Karpas-422 (cell line): Measurements from ENCODE around the gene STK38L. TPM values are rescaled to one million over a fixed set of nuclear protein-coding genes. Genes with fewer than 3 reads are reported as not detected.

Source experiments
- DNase-seq: peaks from one replicate; pipeline ENCODE4 v3.0.0-alpha.2; 2015
- H2AFZ ChIP-seq: fragments of 200-600 bp; sonication (generic); 2 replicates; pipeline ENCODE4 v1.6.1; 2014; ENCODE audit warnings: antibody characterized with exemption, low read length, mixed read lengths
- H3K27ac ChIP-seq: fragments of 200-600 bp; sonication (generic); 2 replicates; pipeline ENCODE4 v1.5.1; 2014; ENCODE audit warnings: mild to moderate bottlenecking, low read length, moderate library complexity
- H3K27me3 ChIP-seq: fragments of 200-600 bp; sonication (generic); 2 replicates; pipeline ENCODE4 v1.6.1; 2014; ENCODE audit warnings: low read length, mixed read lengths
- H3K36me3 ChIP-seq: fragments of 200-600 bp; sonication (generic); 2 replicates; pipeline ENCODE4 v1.6.1; 2014; ENCODE audit warnings: low read length, mixed read lengths; ENCODE audit not compliant: insufficient read depth
- H3K4me1 ChIP-seq: fragments of 200-600 bp; sonication (generic); 2 replicates; pipeline ENCODE4 v1.6.1; 2014; ENCODE audit warnings: mild to moderate bottlenecking, low read length, mixed read lengths
- H3K4me2 ChIP-seq: fragments of 200-600 bp; sonication (generic); 2 replicates; pipeline ENCODE4 v1.6.1; 2014; ENCODE audit warnings: low read length, low read depth, mild to moderate bottlenecking; ENCODE audit not compliant: poor library complexity, severe bottlenecking
- H3K4me3 ChIP-seq: fragments of 200-600 bp; sonication (generic); 2 replicates; pipeline ENCODE4 v1.5.1; 2014; ENCODE audit warnings: mild to moderate bottlenecking, antibody characterized with exemption, low read length, mixed read lengths
- H3K79me2 ChIP-seq: fragments of 200-600 bp; sonication (generic); 2 replicates; pipeline ENCODE4 v1.6.1; 2014; ENCODE audit warnings: mild to moderate bottlenecking, low read length, mixed read lengths
- H3K9ac ChIP-seq: fragments of 200-600 bp; sonication (generic); 2 replicates; pipeline ENCODE4 v1.6.0; 2014; ENCODE audit warnings: low read length
- H3K9me2 ChIP-seq: fragments of 200-600 bp; sonication (generic), shearing (Covaris generic); replicated peaks from 2 replicates; pipeline ENCODE4 v1.6.0; 2014; ENCODE audit warnings: mild to moderate bottlenecking, low read length, moderate library complexity; ENCODE audit not compliant: insufficient read depth
- H3K9me3 ChIP-seq: fragments of 300-700, 200-600 bp; sonication (generic); 2 replicates; pipeline ENCODE4 v1.6.1; 2014; ENCODE audit warnings: low read length, mixed read lengths
- H4K20me1 ChIP-seq: fragments of 200-600 bp; sonication (generic); 2 replicates; pipeline ENCODE4 v1.6.1; 2014; ENCODE audit warnings: mild to moderate bottlenecking, antibody characterized with exemption, low read length, low read depth; ENCODE audit not compliant: insufficient read depth
- total RNA-seq: library from RNA; depleted of rRNA; stranded (reverse); fragments of >200 nt; shearing (Covaris generic); gene quantifications from 2 replicates; pipeline ENCODE4 v1.2.3, GENCODE V29; 2014; ENCODE audit warnings: low replicate concordance

Gene STK38L
- total RNA-seq, 1 experiment from 2014 or later, result 5.1 TPM

DNA sequence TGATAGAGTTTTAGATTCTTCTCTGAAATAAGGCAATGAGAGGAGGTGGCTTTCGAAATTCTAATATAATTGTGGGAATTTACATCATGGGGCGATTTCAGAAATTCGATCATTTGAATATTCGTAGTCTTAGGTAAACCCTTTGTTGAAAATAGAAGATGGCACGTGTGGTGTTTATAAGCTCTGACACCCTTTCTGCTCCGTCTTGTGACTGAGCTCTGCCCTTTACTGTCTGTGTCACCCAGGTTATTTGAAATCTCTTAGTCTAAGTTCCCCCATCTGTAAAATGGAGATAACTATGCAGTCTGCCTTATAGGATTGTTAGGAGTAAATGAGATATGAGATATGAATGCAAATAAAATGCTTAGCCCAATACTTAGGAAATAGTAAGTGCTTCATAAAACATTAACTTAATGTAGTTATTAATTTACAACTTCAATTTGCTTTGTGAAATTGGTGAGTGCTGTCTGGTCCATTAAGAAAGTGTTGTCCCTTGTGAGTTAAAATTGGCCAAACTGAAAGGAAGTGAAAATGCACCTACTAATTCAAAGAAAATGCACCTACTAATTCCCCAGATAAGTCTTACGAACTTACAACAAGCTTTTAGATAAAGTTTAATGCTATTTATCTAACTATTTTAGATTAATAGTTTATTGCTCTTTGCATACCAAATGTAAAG is 90.1 kb downstream of the STK38L start:
- Histone ChIP-seq H4K20me1 (no peaks in the 10 kb centered on the region), H3K9me2 (no peaks in the 10 kb centered on the region), H3K9ac (no peak overlapping the region), H3K4me2 (peak overlapping the region; percentile 55), H3K4me3 (no peak overlapping the region), H3K36me3 (no peaks in the 10 kb centered on the region), H3K9me3 (no peaks in the 10 kb centered on the region), H3K79me2 (no peaks in the 10 kb centered on the region), H3K4me1 (peaks cover 8% of the 10 kb centered on the region; the same call in 1 of the 2 replicates), H2AFZ (no peak overlapping the region), H3K27ac (no peak overlapping the region), H3K27me3 (no peaks in the 10 kb centered on the region)
- DNase-seq, result no peak

GRCh38 chr12:27334721-27335082 is 90.6 kb downstream of the STK38L start:
- H3K4me1 ChIP-seq, result peaks cover 8% of the 10 kb centered on the region; the same call in 1 of the 2 replicates
- no peak overlapping the region for H2AFZ ChIP-seq
- no peak overlapping the region for H3K4me3 ChIP-seq
- H3K36me3 ChIP-seq, result no peaks in the 10 kb centered on the region
- H3K27me3 ChIP-seq, result no peaks in the 10 kb centered on the region
- no peak overlapping the region for H3K27ac ChIP-seq
- no peaks in the 10 kb centered on the region for H3K79me2 ChIP-seq
- no peaks in the 10 kb centered on the region for H4K20me1 ChIP-seq
- DNase-seq, result no peak
- H3K9me2 ChIP-seq, result no peaks in the 10 kb centered on the region
- H3K9ac ChIP-seq, result no peak overlapping the region
- no peaks in the 10 kb centered on the region for H3K9me3 ChIP-seq
- H3K4me2 ChIP-seq, result no peak overlapping the region

DNA sequence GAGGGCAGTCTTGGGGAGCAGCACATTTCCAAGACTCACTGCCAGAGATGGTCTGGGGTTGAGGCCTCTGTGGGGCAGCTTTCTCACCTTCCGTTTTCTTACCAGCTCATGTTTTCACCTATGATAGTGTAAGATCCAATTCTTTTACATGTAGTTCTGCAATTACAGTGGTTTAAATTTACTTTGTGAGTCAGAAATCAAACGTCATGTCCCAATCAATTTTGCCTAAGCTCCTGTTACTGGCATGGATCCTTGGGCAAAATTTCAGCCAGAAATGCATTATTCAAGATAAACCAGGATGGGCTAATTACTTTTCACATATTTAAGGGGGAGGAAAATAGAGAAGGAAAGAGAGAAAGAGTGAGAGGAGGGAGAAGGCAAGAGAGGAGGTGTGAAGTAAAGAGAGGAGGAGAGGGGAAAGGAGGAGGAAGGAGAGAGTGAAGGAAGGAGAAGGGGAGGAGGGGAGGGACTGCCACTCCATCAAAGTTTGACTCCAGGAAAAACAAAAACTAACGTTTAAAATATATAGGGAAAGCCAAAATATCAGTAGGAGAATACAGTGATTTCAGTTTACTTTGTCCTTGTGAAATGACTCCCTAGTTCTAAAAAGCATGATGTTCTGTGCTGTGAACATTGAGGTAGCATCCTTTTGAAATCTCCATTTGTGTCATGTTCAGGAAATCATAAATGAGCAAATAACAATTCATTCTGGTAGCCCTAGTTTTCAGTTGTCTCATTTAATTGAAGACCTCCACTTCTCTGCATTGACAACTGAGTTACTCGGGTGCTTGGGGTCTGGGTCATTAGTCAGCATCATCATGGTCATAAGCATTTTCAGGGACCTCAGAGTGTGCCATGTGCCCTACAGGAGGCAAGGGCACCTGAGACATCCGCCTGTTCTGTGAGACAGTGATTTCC is 91.5 kb downstream of the STK38L start:
- H2AFZ ChIP-seq, result no peak overlapping the region
- no peak overlapping the region for H3K4me2 ChIP-seq
- H4K20me1 ChIP-seq, result no peaks in the 10 kb centered on the region
- no peaks in the 10 kb centered on the region for H3K9me2 ChIP-seq
- no peaks in the 10 kb centered on the region for H3K79me2 ChIP-seq
- no peaks in the 10 kb centered on the region for H3K36me3 ChIP-seq
- no peak overlapping the region for H3K9ac ChIP-seq
- peaks cover 8% of the 10 kb centered on the region; the same call in 1 of the 2 replicates for H3K4me1 ChIP-seq
- no peak overlapping the region for H3K27ac ChIP-seq
- no peak for DNase-seq
- no peaks in the 10 kb centered on the region for H3K9me3 ChIP-seq
- no peaks in the 10 kb centered on the region for H3K27me3 ChIP-seq
- no peak overlapping the region for H3K4me3 ChIP-seq

- Histone ChIP-seq H3K79me2 (no peaks in the 10 kb centered on the region), H3K4me2 (no peak overlapping the region)
These were observed 92.2 kb downstream of the STK38L start for GRCh38 chr12:27336282-27336653.

GRCh38 chr12:27337376-27337775 is 93.3 kb downstream of the STK38L start:
- no peaks in the 10 kb centered on the region for H3K79me2 ChIP-seq
- H3K9me3 ChIP-seq, result no peaks in the 10 kb centered on the region
- no peak for DNase-seq
- no peaks in the 10 kb centered on the region for H3K27me3 ChIP-seq
- no peak overlapping the region for H3K4me3 ChIP-seq
- H4K20me1 ChIP-seq, result no peaks in the 10 kb centered on the region
- H3K36me3 ChIP-seq, result no peaks in the 10 kb centered on the region
- no peaks in the 10 kb centered on the region for H3K9me2 ChIP-seq
- H3K4me1 ChIP-seq, result peaks cover 8% of the 10 kb centered on the region; the same call in 1 of the 2 replicates
- H3K27ac ChIP-seq, result no peak overlapping the region
- no peak overlapping the region for H2AFZ ChIP-seq
- no peak overlapping the region for H3K9ac ChIP-seq
- no peak overlapping the region for H3K4me2 ChIP-seq

More at GRCh38 chr12:27336282-27336653, 92.2 kb downstream of the STK38L start:
- Histone ChIP-seq H3K9me2 (no peaks in the 10 kb centered on the region), H4K20me1 (no peaks in the 10 kb centered on the region), H3K4me1 (peaks cover 8% of the 10 kb centered on the region; the same call in 1 of the 2 replicates), H3K4me3 (no peak overlapping the region), H3K9ac (no peak overlapping the region), H2AFZ (no peak overlapping the region), H3K36me3 (no peaks in the 10 kb centered on the region), H3K9me3 (no peaks in the 10 kb centered on the region), H3K27ac (no peak overlapping the region), H3K27me3 (no peaks in the 10 kb centered on the region)
- DNase-seq, result no peak

- Histone ChIP-seq H3K9me3 (no peaks in the 10 kb centered on the region), H3K4me2 (no peak overlapping the region), H3K9me2 (no peaks in the 10 kb centered on the region), H3K9ac (no peak overlapping the region), H2AFZ (no peak overlapping the region), H3K27ac (no peak overlapping the region), H3K36me3 (no peaks in the 10 kb centered on the region), H3K79me2 (no peaks in the 10 kb centered on the region), H4K20me1 (no peaks in the 10 kb centered on the region), H3K27me3 (no peaks in the 10 kb centered on the region), H3K4me1 (peaks cover 6% of the 10 kb centered on the region; the same call in 1 of the 2 replicates), H3K4me3 (no peak overlapping the region)
- no peak for DNase-seq
These were observed 94.4 kb downstream of the STK38L start for GRCh38 chr12:27338473-27338872.

DNA sequence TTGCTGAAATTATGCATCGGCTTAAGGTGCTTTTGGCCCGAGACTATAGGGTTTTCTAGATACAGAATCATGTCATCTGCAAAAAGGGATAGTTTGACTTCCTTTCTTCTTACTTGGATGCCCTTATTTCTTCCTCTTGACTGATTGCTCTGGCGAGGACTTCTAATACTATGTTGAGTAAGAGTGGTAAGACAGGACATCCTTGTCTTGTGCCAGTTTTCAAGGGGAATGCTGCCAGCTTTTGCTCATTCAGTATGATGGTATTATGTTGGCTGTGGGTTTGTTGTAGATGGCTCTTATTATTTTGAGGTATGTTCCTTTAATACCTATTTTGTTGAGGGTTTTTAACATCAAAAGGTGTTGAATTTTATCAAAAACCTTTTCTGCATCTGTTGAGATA is 96.9 kb downstream of the STK38L start:
- Histone ChIP-seq H3K27ac (no peak overlapping the region), H2AFZ (no peak overlapping the region), H3K9me2 (no peaks in the 10 kb centered on the region), H3K4me1 (no peaks in the 10 kb centered on the region), H3K4me3 (no peak overlapping the region), H3K4me2 (no peak overlapping the region), H3K36me3 (no peaks in the 10 kb centered on the region), H3K79me2 (no peaks in the 10 kb centered on the region), H4K20me1 (no peaks in the 10 kb centered on the region), H3K9me3 (no peaks in the 10 kb centered on the region), H3K9ac (no peak overlapping the region), H3K27me3 (no peaks in the 10 kb centered on the region)
- no peak for DNase-seq

GRCh38 chr12:27342536-27342935 is 98.5 kb downstream of the STK38L start:
- no peak for DNase-seq
- Histone ChIP-seq H3K27me3 (no peaks in the 10 kb centered on the region), H3K4me3 (no peak overlapping the region), H3K4me1 (no peaks in the 10 kb centered on the region), H3K36me3 (no peaks in the 10 kb centered on the region), H3K9ac (no peak overlapping the region), H2AFZ (no peak overlapping the region), H3K27ac (no peak overlapping the region), H3K9me3 (no peaks in the 10 kb centered on the region), H4K20me1 (no peaks in the 10 kb centered on the region), H3K9me2 (no peaks in the 10 kb centered on the region), H3K79me2 (no peaks in the 10 kb centered on the region), H3K4me2 (no peak overlapping the region)
